Naive thymus-derived CD8-positive, alpha-beta T cell (primary cell): ENCODE measurements around the gene ZNF577. TPM values are rescaled to one million over a fixed set of nuclear protein-coding genes. Genes with fewer than 3 reads are reported as not detected.

Experiments
- ATAC-seq, 2 donors: fragments of 150-1000 bp; cut with Tn5 transposase in 1 of 2; sonication (Bioruptor Pico), chemical (Tn5 transposase) in 1 of 2; 1 replicate in 1 of 2; 2 replicates in 1 of 2; pipeline ENCODE4 v1.10.0; 2021; ENCODE audit warnings: mild to moderate bottlenecking in 2 of 2, moderate library complexity in 2 of 2
- POLR2A ChIA-PET: fragments of 350-600 bp; sonication (Branson Sonifier 250); formaldehyde crosslinking; loops from one replicate; lab custom pipeline; 2021; ENCODE audit warnings: antibody characterized with exemption; lab: Charles Lee
- DNase-seq, 10 donors: peaks; one replicate each; pipeline versions ENCODE4 v3.0.0 to v3.0.0-alpha.2; 2020 to 2022
- H3K27ac Mint-ChIP-seq, 10 donors: one replicate each; pipeline ENCODE4 v1.8.0; 2020 to 2022; ENCODE audit warnings: mild to moderate bottlenecking in 10 of 10, mixed read lengths in 10 of 10, moderate library complexity in 4 of 10, inconsistent platforms in 1 of 10
- H3K27me3 Mint-ChIP-seq, 5 donors: one replicate each; pipeline ENCODE4 v1.8.0; 2021 to 2022; ENCODE audit warnings: mixed read lengths in 5 of 5
- H3K36me3 Mint-ChIP-seq, 3 donors: one replicate each; pipeline ENCODE4 v1.8.0; 2020 to 2022; ENCODE audit warnings: mixed read lengths in 3 of 3, mild to moderate bottlenecking in 2 of 3, inconsistent platforms in 1 of 3
- H3K4me1 Mint-ChIP-seq, 4 donors: one replicate each; pipeline ENCODE4 v1.8.0; 2021 to 2022; ENCODE audit warnings: mixed read lengths in 4 of 4
- H3K4me3 Mint-ChIP-seq, 10 donors: one replicate each; pipeline ENCODE4 v1.8.0; 2020 to 2022; ENCODE audit warnings: mild to moderate bottlenecking in 10 of 10, mixed read lengths in 10 of 10, moderate library complexity in 6 of 10, inconsistent platforms in 1 of 10
- H3K9me3 Mint-ChIP-seq, 9 donors: one replicate each; pipeline ENCODE4 v1.8.0; 2020 to 2022; ENCODE audit warnings: mixed read lengths in 9 of 9, mild to moderate bottlenecking in 3 of 9, inconsistent platforms in 1 of 9, moderate library complexity in 1 of 9
- polyA plus RNA-seq, 3 donors: library from polyadenylated mRNA; unstranded; fragments of 300-500 nt; fragmentation: Illumina TruSeq; gene quantifications; one replicate each; pipeline ENCODE4 v1.2.3, GENCODE V29; 2021
- total RNA-seq, 8 experiments: library from RNA in 2 of 8; stranded (reverse) in 2 of 8; gene quantifications; one replicate each; pipeline ENCODE4 v1.2.3 and lab custom pipeline; 2021 to 2026

The ZNF577 gene
- total and polyA plus RNA-seq, 5 experiments from 2014 or later = 0.83 to 34.0 (median 3.6) TPM

DNA sequence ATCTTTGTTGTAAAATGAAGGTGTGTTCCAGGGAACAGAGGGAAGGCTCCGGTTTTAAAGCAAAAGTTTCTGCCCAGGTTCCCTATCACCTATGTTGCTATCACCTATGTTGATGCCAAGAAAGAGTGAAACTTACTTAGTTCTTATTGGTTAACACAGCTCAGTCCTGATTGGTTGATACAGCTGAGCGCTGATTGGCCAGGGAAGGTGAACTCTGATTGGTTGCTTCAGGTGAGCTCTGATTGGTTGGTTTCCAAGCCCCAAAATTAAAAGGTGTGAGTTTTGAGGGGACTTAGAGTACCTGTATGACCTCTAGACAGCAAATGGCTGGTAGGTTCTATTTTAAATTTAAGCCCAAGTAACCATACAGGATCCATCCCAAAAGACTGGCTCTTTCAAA, 50.6 kb downstream of the ZNF577 start:
- DNase-seq = no peak
- Mint-ChIP-seq H3K9me3 (peaks cover 1 to 80% (median 49%) of the 10 kb centered on the region in 9 donors), H3K27ac (no peak overlapping the region), H3K4me3 (no peak overlapping the region), H3K36me3 (peaks cover 17 to 48% (median 34%) of the 10 kb centered on the region in 3 donors), H3K4me1 (no peaks in the 10 kb centered on the region), H3K27me3 (no peaks in the 10 kb centered on the region)
- POLR2A ChIA-PET = no interaction called here
- no peak for ATAC-seq

DNA sequence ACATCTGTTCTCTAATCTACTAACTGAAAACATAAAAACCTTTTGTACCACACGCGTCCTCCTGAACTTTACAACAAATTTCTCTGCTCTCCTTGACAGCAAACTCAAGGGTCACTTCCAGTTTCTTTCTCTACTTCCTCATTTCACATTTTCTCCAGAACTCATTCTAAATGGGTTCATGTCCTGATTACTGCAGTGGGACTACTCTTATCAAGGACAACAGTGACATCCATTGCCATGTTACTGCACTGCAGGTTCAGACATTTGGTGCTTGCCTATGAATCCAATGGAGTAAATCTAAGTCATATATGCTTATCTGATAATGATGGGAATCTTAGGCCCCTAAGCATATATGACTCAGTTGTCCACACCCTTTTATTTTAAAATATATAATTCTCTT, 57.5 kb downstream of the ZNF577 start:
- POLR2A ChIA-PET = no interaction called here

DNA sequence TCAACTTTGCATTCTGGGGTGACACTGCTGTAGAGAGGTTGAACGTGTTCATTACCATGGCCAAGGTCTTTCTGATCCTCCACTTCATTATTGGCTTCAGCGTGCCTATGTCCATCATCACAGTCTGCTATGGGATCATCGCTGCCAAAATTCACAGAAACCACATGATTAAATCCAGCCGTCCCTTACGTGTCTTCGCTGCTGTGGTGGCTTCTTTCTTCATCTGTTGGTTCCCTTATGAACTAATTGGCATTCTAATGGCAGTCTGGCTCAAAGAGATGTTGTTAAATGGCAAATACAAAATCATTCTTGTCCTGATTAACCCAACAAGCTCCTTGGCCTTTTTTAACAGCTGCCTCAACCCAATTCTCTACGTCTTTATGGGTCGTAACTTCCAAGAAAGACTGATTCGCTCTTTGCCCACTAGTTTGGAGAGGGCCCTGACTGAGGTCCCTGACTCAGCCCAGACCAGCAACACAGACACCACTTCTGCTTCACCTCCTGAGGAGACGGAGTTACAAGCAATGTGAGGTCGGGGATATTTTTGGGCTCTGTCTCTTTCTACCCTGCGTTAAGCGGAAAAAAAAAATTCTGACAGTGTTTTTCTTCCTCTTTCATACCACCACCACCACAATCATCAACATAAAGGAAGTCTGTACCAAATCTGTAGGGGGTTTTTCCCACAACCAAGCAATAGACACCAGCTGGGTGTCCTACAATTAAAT, 63.3 kb downstream of the ZNF577 start:
- Mint-ChIP-seq H3K9me3 (peaks cover 17 to 100% (median 62%) of the 10 kb centered on the region in 9 donors), H3K4me3 (peak overlapping the region in 1 of 10 donors; percentile 0), H3K4me1 (peaks cover 0 to 16% (median 0%) of the 10 kb centered on the region in 4 donors), H3K27me3 (peaks cover 0 to 6% (median 0%) of the 10 kb centered on the region in 5 donors), H3K36me3 (peaks cover 0 to 82% (median 20%) of the 10 kb centered on the region in 3 donors), H3K27ac (peak overlapping the region in 1 of 10 donors; percentile 0)
- no peak for ATAC-seq
- no peak for DNase-seq
- POLR2A ChIA-PET = no interaction called here

More for the DNA sequence above, 57.5 kb downstream of the ZNF577 start:
- Mint-ChIP-seq H3K4me1 (peaks cover 0 to 2% (median 0%) of the 10 kb centered on the region in 4 donors), H3K27ac (no peak overlapping the region), H3K27me3 (no peaks in the 10 kb centered on the region), H3K9me3 (peaks cover 22 to 87% (median 57%) of the 10 kb centered on the region in 9 donors), H3K4me3 (no peak overlapping the region), H3K36me3 (peaks cover 0 to 67% (median 13%) of the 10 kb centered on the region in 3 donors)
- DNase-seq (no peak), ATAC-seq (no peak)

DNA sequence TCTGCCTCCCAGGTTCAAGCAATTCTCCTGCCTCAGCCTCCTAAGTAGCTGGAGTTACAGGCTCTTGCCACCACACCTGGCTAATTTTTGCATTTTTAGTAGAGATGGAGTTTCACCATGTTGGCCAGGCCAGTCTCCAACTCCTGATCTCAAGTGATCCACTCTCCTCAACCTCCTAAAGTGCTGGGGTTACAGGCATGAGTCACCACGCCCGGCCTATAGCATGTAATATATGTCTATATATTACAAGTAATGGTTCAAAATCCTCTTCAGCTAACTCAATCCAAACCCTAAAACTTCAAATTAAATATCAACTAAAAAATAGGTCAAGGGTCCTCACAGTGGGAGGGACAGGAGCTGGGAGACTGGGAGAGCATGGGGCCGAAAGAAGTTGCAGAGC, 64.8 kb downstream of the ZNF577 start:
- POLR2A ChIA-PET = no interaction called here
- no peak for DNase-seq
- no peak for ATAC-seq
- Mint-ChIP-seq H3K27me3 (peaks cover 0 to 16% (median 1%) of the 10 kb centered on the region in 5 donors), H3K9me3 (peaks cover 17 to 99% (median 59%) of the 10 kb centered on the region in 9 donors), H3K4me3 (no peak overlapping the region), H3K4me1 (peaks cover 0 to 16% (median 0%) of the 10 kb centered on the region in 4 donors), H3K36me3 (peaks cover 0 to 84% (median 17%) of the 10 kb centered on the region in 3 donors), H3K27ac (no peak overlapping the region)

DNA sequence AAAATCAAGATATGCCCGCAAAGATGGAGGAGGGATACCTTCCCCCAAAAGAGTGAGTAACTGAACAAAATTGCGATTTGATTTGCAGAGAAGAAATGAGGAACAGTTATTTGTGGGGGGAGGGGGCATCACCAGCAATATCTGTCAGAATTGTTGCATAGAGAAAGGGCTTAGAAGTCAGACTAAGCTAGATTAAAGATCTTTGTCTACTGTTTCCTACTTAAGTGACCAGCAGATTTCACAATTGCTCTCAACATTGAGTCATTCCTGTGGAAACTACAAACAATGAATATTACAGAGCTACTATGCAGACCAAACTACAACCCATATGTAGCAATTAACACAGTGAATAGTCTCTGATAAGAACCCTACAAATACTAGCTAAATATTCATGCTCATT, 65.4 kb downstream of the ZNF577 start:
- Mint-ChIP-seq H3K27me3 (peaks cover 0 to 16% (median 1%) of the 10 kb centered on the region in 5 donors), H3K4me3 (no peak overlapping the region), H3K27ac (no peak overlapping the region), H3K4me1 (peaks cover 0 to 16% (median 0%) of the 10 kb centered on the region in 4 donors), H3K9me3 (peaks cover 16 to 96% (median 57%) of the 10 kb centered on the region in 9 donors), H3K36me3 (peaks cover 0 to 81% (median 17%) of the 10 kb centered on the region in 3 donors)
- POLR2A ChIA-PET = no interaction called here
- DNase-seq = no peak
- no peak for ATAC-seq

DNA sequence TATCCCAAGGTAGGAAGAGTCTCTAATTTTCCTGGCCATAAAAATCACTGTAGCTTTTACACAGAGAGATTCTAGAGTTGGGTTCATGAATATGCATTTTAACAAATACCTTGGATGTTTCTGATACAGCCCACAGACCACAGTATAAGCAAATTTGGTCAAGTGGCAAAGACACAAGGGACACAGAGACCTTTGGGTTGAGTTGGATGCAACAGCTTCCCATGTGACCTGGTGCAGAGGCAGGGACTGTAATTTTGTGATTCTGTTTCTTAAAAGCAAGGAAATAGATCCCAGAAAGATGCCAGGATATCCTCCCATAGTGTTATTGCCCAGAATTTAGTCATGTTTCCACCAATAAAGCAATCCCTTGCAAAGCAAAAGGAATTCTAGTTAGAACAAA, 65.8 kb downstream of the ZNF577 start:
- POLR2A ChIA-PET = no interaction called here
- no peak overlapping the region for H3K4me3 Mint-ChIP-seq
- ATAC-seq (no peak), DNase-seq (no peak)
- H3K36me3 Mint-ChIP-seq = peaks cover 3 to 81% (median 17%) of the 10 kb centered on the region in 3 donors
- no peak overlapping the region for H3K27ac Mint-ChIP-seq
- H3K4me1 Mint-ChIP-seq = peaks cover 0 to 16% (median 0%) of the 10 kb centered on the region in 4 donors
- H3K9me3 Mint-ChIP-seq = peaks cover 12 to 96% (median 56%) of the 10 kb centered on the region in 9 donors
- peaks cover 0 to 16% (median 1%) of the 10 kb centered on the region in 5 donors for H3K27me3 Mint-ChIP-seq

DNA sequence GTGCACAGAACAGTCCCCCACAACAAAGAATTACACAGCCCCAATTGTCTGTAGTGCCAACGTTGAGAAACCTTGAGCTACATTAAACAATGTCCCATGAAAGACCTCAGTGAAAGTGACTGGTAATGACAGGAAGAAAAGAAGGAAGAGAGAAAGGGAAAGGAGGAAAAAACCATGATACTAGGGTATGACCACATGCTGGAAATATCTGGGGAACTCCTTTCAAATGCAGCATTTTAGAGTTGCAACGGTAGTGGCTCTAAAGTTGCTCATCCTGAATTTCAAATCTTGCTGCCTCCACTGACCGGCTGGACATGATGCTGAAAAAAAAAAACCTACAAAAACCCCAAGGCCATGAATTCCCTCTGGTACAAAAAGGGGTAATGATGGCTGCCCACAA, 66.3 kb downstream of the ZNF577 start:
- no peak overlapping the region for H3K27ac Mint-ChIP-seq
- POLR2A ChIA-PET = no interaction called here
- ATAC-seq = no peak
- H3K36me3 Mint-ChIP-seq = peaks cover 3 to 82% (median 17%) of the 10 kb centered on the region in 3 donors
- H3K4me3 Mint-ChIP-seq = no peak overlapping the region
- peaks cover 12 to 96% (median 55%) of the 10 kb centered on the region in 9 donors for H3K9me3 Mint-ChIP-seq
- peaks cover 0 to 16% (median 0%) of the 10 kb centered on the region in 4 donors for H3K4me1 Mint-ChIP-seq
- H3K27me3 Mint-ChIP-seq = peaks cover 0 to 16% (median 1%) of the 10 kb centered on the region in 5 donors
- DNase-seq = no peak

Other genes with a start within 250 kb of the ZNF577 start
- gene SIGLEC14, start 241.1 kb downstream of the ZNF577 start, total RNA-seq = under 1 TPM; 0.33 to 0.83 TPM
- gene SIGLEC14, start 241.1 kb downstream of the ZNF577 start, polyA plus RNA-seq = under 1 TPM in 1 of 3 donors, not detected in 2; 0.07 TPM
- 10 to 100 TPM; 11.9 to 12.3 TPM for gene SPACA6, start 194.6 kb downstream of the ZNF577 start, total RNA-seq
- gene SPACA6, start 194.6 kb downstream of the ZNF577 start, polyA plus RNA-seq = 1 to 10 TPM; 2.0 to 4.0 (median 3.5) TPM
- not detected for gene HAS1, start 164.0 kb downstream of the ZNF577 start, total RNA-seq
- gene HAS1, start 164.0 kb downstream of the ZNF577 start, polyA plus RNA-seq = under 1 TPM in 1 of 3 donors, not detected in 2; 0.09 TPM
- not detected for gene FPR1, start 136.1 kb downstream of the ZNF577 start, total RNA-seq
- gene FPR1, start 136.1 kb downstream of the ZNF577 start, polyA plus RNA-seq = under 1 TPM in 2 of 3 donors, not detected in 1; 0.11 to 0.49 TPM
- gene FPR2, start 126.8 kb downstream of the ZNF577 start, total RNA-seq = not detected
- gene FPR2, start 126.8 kb downstream of the ZNF577 start, polyA plus RNA-seq = not detected
- gene FPR3, start 92.8 kb downstream of the ZNF577 start, total RNA-seq = 1 to 10 TPM; 1.3 to 1.4 TPM
- gene FPR3, start 92.8 kb downstream of the ZNF577 start, polyA plus RNA-seq = not detected
- 10 to 100 TPM; 39.1 to 40.5 TPM for gene ZNF649, start 17.1 kb upstream of the ZNF577 start, total RNA-seq
- gene ZNF649, start 17.1 kb upstream of the ZNF577 start, polyA plus RNA-seq = 1 to 10 TPM; 5.1 to 7.0 (median 6.0) TPM
- gene ZNF613, start 39.5 kb upstream of the ZNF577 start, total RNA-seq = 1 to 10 TPM; 6.2 to 8.0 TPM
- gene ZNF613, start 39.5 kb upstream of the ZNF577 start, polyA plus RNA-seq = 1 to 10 TPM; 2.3 to 4.5 (median 2.7) TPM
- 10 to 100 TPM; 39.4 to 45.4 TPM for gene ZNF350, start 98.9 kb upstream of the ZNF577 start, total RNA-seq
- 10 to 100 TPM; 13.2 to 17.0 (median 14.3) TPM for gene ZNF350, start 98.9 kb upstream of the ZNF577 start, polyA plus RNA-seq
- 10 to 100 TPM; 19.9 to 20.6 TPM for gene ZNF615, start 120.3 kb upstream of the ZNF577 start, total RNA-seq
- 1 to 10 TPM; 4.9 to 9.2 (median 5.9) TPM for gene ZNF615, start 120.3 kb upstream of the ZNF577 start, polyA plus RNA-seq
- gene ZNF614, start 140.4 kb upstream of the ZNF577 start, total RNA-seq = 10 to 100 TPM; 13.4 to 13.8 TPM
- gene ZNF614, start 140.4 kb upstream of the ZNF577 start, polyA plus RNA-seq = 1 to 10 TPM; 1.8 to 8.5 (median 3.1) TPM
- 10 to 100 TPM; 25.3 to 25.7 TPM for gene ZNF432, start 160.9 kb upstream of the ZNF577 start, total RNA-seq
- 1 to 10 TPM; 2.7 to 4.2 (median 3.2) TPM for gene ZNF432, start 160.9 kb upstream of the ZNF577 start, polyA plus RNA-seq
- gene ZNF841, start 207.8 kb upstream of the ZNF577 start, total RNA-seq = 10 to 100 TPM; 39.4 to 46.1 TPM
- gene ZNF841, start 207.8 kb upstream of the ZNF577 start, polyA plus RNA-seq = 1 to 10 TPM; 1.2 to 5.0 (median 1.5) TPM